Measurements from ENCODE around the gene SPCS2.

SPCS2 gene

DNA sequence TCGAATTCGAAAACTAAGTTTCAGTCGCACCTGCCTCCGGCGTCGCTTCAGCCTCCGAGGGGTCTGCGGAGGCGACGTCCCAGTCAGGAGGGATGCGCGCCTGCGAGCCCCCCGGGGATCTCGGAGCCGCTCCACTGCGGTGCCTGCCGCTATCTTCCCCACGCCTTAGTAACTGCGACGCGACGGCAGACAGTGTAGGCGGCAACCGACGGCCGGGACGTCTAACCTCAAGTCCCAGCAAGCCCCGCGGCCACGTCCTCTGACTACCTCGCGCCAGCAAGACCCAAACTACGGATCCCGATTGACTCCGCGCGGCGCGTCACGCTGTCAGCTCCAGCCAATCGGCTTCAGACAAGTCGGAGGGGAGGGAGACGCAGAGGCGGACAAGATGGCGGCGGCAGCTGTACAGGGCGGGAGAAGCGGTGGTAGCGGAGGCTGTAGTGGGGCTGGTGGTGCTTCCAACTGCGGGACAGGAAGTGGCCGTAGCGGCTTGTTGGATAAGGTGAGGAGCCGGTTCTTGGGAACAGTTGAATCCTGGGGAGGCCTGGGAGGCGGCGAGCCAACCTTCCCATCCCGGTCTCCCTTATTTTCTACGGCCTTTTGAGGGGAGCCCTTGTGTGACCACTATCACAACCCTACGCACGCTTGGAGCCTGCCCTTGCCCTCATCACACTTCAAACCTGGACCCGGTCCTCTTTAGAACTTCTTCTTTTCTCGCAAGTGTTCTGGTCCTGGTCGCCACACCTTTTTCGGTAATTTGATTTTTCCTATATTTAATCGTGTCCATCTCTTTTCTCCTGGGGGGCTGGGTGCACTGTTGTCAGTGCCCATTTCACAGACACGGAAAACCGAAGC is at the start of gene SPCS2, which contains the start of gene XRRA1:
SPCS2 (plus strand) TSS at position 369 of the 855 bp plus-strand sequence; CDS start at position 389, 20 bp downstream.
XRRA1 (minus strand) TSS at position 194 of the 855 bp plus-strand sequence. CDS start 8,213 bp downstream, outside the sequence.
- peak; percentile 95 for DNase-seq (ENCODE audit: low read depth, low spot score)

DNA sequence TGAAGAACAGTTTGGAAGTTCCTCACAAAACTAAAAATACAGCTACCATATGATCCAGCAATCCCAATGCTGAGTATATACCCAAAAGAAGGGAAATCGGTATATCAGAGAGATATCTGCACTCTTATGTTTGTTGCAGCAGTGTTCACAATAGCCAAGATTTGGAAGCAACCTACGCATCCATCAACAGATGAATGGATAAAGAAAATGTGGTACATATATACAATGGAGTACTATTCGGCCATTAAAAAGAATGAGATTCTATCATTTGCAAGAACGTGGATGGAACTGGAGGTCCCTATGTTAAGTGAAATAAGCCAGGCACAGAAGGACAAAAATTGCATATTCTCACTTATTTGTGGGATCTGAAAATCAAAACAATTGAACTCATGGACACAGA is 46.7 kb upstream of the SPCS2 start:
- DNase-seq (ENCODE audit: low read depth, low spot score), result no peak

- DNase-seq (ENCODE audit: low read depth, low spot score), result no peak
These were observed 43.7 kb upstream of the SPCS2 start for GRCh38 chr11:74905326-74905725.

- no peak for DNase-seq (ENCODE audit: low read depth, low spot score)
These were observed 39.7 kb upstream of the SPCS2 start for GRCh38 chr11:74909385-74909784.

GRCh38 chr11:74909812-74910211 is 39.3 kb upstream of the SPCS2 start:
- DNase-seq (ENCODE audit: low read depth, low spot score), result no peak

- DNase-seq (ENCODE audit: low read depth, low spot score), result no peak
These were observed 25.9 kb upstream of the SPCS2 start for GRCh38 chr11:74923125-74923524.

DNA sequence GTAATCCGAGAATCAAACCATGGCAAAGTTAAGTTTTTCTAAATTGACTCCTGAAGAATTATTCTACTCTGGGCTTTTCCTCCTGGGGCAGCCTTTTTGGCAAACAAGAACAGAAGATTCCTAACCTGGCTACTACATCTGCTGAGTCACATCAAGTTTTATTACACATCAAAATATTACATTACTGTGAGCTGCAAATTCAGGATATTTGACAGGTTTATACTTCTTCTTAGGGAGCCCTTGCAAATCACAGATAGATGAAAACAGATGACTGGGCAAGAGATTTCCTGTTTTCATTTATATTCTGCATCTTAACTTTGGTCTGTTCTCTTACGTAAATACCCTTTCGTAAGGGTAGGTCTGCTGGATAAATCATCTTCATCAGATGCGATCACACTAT is 23.8 kb upstream of the SPCS2 start:
- no peak for DNase-seq (ENCODE audit: low read depth, low spot score)

DNA sequence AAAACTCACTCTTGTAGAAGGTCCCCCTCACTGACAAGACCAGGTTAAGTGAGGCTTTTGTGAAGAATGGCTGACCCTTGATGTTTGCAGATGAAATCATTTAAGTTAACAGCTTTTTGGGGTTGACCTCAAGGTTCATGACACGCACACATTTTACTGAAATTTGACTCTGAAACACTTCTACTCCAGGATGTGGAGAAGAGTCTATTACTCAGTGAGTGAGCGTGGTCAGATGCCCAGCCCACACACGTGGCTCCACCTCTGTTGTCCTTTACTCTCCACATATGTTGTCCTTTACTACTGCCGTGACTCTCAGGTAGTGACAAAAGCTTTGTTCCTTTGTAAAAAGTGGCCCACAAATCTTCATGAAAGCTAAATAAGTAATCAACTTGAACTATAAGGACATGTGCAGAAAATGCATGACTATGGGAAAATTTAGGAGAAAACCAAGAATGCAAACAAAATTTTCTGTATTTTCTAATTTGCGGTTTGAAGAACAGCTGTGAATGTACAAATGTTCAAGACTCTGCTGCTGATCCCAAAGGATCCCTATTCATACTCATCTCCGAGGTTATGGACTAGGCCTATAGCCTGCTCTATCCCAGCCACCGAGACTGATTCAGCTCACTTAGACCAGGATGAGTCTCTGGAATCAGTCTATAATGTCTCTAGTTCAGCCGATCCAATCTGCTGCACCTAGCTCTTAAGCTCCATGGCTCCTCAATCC is 22.6 kb upstream of the SPCS2 start:
- no peak for DNase-seq (ENCODE audit: low read depth, low spot score)

DNA sequence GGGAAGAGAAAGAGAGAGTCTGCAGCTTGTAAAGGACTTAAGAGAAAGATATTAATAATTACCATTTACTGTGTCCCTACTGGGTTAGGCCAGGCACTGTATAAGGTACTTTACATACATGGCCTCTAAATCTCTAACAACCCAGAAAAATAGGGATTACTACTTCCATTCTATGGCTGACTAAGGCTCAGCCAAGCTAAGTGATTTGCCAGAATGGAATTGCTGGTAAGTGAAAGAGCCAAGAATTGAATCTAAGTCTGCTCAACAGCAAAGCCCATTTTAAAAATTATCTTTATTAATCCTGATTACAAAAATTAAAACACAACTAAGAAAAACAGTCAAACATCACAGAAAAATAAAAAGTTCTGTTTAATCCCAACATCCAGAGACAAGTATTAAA is 21.6 kb upstream of the SPCS2 start:
- DNase-seq (ENCODE audit: low read depth, low spot score), result no peak

- DNase-seq (ENCODE audit: low read depth, low spot score), result peak; percentile 41
These were observed 19.4 kb upstream of the SPCS2 start for GRCh38 chr11:74929431-74930363.

DNA sequence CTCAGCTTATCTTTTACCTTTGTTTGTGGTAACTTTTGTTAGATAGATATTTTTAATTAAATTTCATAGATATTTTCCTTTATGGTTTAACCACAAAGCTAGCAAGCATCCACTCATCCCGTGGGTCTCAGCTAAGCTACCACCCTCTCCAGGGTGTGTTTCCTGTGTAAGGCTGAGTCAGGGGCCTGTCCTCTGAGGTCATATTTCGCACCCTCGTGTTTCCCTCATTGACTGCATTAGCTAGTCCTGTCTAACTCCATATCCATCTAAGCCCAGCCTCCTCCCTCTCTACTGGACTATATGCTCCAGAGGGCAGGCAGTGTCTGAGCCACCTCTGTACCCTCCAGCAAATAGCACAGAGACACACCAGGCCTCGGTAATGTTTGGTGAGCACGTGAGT is 16.9 kb upstream of the SPCS2 start:
- no peak for DNase-seq (ENCODE audit: low read depth, low spot score)

- DNase-seq (ENCODE audit: low read depth, low spot score), result no peak
These were observed 16.3 kb upstream of the SPCS2 start for GRCh38 chr11:74932797-74933196.

DNA sequence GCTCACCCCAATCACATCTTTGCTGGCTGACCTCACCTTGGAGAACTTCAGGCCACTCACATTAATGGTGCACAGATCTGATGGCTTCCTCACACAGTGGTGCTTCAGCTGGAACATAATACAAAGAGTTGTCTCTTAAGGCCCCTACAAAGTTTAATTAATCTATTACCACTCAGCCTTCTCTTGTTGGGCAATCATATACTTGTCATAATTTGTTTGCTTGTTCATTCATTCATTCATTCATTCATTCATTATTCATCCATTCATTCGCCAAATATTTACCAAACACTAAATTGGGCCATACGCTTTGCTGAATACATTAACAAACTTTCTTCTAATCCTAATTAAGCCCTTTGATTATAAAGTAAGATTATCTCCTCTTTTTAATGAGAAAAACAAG is 15.3 kb upstream of the SPCS2 start:
- no peak for DNase-seq (ENCODE audit: low read depth, low spot score)

- DNase-seq (ENCODE audit: low read depth, low spot score), result no peak
These were observed 13.8 kb upstream of the SPCS2 start for GRCh38 chr11:74935285-74935684.

GRCh38 chr11:74936087-74936486 is 13.0 kb upstream of the SPCS2 start:
- DNase-seq (ENCODE audit: low read depth, low spot score), result no peak

DNA sequence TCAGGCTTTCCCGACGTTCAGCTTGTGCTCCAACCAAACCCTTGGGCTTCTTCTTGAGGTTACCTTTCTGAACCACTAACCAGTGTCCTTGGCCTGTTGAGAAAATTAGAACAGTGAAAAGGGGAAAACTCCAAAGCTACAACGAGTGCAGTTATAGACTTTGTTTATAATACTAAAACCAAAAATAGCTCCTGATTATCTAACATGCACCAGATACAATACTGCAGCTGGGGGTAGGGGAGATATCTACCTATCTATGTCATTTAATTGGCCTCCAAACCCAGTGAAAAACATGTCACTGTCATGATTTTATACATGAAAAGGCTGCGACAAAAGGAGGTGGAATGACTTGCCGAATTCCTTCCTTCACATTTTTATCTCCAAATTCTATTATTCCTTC is 12.1 kb upstream of the SPCS2 start:
- no peak for DNase-seq (ENCODE audit: low read depth, low spot score)

- no peak for DNase-seq (ENCODE audit: low read depth, low spot score)
These were observed 11.2 kb upstream of the SPCS2 start for GRCh38 chr11:74937696-74938475.

DNA sequence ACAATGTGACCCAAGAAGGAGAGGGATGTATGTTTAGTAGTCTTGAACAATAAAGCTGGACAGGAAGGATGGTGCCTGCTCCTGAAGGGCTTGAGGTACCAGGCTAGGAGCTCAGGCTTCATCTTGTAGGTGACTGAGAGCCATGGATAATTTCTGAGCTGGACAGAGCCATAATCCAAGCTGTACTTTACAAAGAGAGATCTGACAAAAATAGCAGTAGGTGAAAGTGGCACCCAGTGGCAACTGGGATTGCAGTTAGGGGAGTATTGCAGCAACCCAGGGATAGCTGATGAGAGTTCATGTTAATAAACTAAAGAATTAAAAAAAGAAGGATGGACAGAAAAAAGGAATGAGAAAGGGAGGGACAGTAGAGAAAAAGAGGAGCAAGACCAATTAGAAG is 7.6 kb upstream of the SPCS2 start:
- DNase-seq (ENCODE audit: low read depth, low spot score), result no peak

DNA sequence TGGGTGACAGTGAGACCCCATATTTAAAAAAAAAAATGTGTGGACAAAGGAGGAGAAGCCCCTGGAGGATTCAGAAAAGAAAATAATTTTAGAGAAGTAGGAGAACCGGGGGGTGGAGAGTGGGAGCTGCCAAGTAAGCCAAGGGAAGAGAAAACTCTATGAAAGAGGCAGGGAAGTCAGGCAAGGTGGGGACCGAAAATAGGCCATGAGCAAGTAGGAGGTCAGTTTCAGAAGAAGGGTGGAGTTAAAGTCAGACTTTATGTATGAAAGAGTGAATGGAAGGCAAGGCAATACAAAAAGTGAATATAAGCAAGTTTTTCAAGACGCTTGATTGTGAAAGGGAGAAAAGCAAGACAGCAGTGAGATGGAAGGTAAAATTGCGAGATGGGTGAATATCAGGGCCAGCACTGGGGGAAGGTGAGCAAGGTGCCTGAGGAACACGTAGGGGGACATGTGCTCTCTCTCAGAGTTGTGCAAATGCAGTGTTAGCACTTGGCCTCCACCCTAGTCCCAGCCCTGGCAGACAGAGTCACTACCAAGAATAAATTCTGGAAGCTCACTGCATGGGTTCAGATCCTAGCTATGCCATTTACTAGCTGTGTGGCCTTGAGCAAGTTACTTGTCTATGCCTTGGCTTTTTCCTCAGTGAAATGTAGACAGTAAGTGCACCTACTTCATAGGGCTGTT is 6.8 kb upstream of the SPCS2 start:
- no peak for DNase-seq (ENCODE audit: low read depth, low spot score)

DNA sequence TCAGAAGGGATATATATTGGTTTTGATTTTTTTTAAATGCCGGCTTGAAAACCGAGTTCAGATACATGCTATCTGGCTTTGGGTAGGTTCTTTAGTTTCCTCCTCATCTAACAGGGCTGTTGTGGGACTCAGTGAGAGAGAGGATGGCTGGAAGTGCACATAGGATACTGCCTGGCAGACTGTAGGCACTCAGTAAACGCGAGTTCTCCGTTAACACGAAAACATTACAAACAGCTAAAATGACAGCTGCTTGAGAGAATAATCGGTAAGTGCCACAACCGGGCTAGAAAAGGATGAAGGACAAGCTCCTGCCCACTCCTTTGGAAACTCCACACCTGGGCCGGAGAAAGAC is 544 bp upstream of the SPCS2 start:
- DNase-seq (ENCODE audit: low read depth, low spot score), result peak; percentile 13

GRCh38 chr11:74949753-74950137 is 679 bp downstream of the SPCS2 start:
- no peak for DNase-seq (ENCODE audit: low read depth, low spot score)
